Middle frontal gyrus (tissue), 1 donor: ENCODE data around the gene DEFB128.
"Not testable (repeated sequence)": the region's sequence is repeated elsewhere in the genome, so short reads cannot be mapped to it uniquely, and the experiment has no call there.

Experiments
- DNase-seq: peaks from one replicate; pipeline ENCODE4 v3.0.0-alpha.2; 2015; ENCODE audit warnings: low spot score; ENCODE audit errors: extremely low spot score

The DEFB128 gene

GRCh38 chr20:189611-190010 is at the start of gene DEFB128:
DEFB128 (minus strand) TSS chr20:189711; CDS start chr20:189623, 88 bp downstream.
- no peak for DNase-seq

DNA sequence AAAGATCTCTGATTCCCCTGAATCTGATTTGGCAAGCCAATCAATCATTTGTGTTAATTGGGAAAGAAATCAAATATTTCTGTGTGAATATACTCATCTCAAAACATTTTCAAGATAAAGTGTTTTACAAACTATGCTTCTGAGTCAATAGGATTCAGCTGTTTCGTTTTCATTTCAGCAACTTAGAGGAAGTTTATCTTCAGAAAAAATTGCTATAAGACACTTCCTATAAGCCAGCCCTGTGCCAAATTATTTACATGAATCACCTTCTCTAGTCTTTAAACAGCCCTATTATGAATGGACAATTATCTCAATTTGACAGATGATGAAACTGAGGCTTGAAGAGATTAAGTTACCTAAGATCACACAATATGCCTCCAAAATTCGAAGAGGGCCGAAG is 48.4 kb upstream of the DEFB128 start:
- DNase-seq = no peak

- DNase-seq = no peak
Measured at GRCh38 chr20:237489-237888, 48.0 kb upstream of the DEFB128 start.

DNA sequence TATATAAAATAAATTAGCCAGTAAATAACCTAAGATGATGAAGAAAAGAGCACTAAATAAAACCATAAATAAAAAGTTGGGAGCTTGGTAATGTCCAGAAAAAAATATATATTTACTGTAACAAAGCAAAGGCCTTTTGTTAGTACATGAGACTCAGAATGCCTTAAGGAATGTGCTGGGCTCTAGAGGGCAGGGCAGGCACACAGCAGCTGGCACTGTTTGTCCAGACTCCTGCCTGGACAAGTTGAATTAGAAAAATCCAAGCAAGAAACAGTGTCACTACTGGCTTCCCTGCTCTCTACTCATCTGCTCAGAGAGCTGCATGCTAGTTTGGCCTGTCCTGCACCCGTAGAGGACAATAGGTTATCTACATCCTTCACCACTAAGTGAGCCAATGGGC is 46.4 kb upstream of the DEFB128 start:
- DNase-seq = no peak

DNA sequence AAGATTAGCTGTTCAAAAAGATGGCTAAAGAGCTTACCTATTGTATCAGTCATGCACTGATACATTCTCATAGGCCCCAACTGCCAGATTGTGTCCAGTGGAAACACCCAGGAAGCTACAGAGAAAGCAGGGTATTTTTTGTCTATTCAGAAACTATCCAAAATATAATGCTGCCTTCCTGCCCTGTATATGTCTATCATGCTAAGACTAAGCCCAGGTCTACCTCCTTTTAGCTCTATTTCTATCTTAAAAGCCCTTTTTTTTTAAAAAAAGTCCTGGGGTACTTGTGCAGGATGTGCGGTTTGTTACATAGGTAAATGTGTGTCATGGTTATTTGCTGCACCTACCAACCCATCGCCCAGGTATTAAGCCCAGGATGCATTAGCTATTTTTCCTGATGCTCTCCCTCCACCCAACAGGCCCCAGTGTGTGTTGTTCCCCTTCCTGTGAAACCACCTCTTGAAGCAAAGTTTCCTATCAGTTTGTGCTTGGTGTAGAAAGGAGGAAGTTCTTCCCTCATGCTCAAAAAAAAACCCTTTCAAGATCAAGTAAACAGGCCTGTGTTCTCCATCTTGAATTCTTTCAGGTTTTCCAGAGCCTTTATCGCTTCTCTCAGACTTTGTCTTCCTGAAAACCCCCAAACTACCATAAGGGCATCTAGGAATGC is 38.1 kb upstream of the DEFB128 start:
- no peak for DNase-seq

DNA sequence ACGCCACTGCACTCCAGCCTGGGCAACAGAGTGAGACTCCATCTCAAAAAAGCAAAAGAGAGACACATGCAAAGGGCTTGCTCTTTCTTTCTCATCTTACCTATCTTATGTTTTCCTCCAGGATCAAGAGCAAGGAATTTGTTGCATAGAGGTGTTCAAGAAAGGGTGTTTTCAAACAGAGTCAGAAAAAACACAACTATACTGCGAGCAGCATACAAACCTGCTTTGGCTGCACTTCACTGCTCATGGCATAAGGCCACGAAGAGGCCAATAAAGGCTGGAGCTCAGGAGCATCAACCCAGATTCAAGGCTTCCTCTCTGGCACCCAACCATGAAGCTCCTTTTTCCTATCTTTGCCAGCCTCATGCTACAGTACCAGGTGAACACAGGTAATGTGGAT is 37.4 kb upstream of the DEFB128 start, which contains the start of gene DEFB129:
DEFB129 (plus strand) TSS at position 301 of the 400 bp plus-strand sequence; CDS start at position 332, 31 bp downstream.
- DNase-seq = no peak

GRCh38 chr20:225879-226278 is 36.4 kb upstream of the DEFB128 start:
- DNase-seq = not testable (repeated sequence)

DNA sequence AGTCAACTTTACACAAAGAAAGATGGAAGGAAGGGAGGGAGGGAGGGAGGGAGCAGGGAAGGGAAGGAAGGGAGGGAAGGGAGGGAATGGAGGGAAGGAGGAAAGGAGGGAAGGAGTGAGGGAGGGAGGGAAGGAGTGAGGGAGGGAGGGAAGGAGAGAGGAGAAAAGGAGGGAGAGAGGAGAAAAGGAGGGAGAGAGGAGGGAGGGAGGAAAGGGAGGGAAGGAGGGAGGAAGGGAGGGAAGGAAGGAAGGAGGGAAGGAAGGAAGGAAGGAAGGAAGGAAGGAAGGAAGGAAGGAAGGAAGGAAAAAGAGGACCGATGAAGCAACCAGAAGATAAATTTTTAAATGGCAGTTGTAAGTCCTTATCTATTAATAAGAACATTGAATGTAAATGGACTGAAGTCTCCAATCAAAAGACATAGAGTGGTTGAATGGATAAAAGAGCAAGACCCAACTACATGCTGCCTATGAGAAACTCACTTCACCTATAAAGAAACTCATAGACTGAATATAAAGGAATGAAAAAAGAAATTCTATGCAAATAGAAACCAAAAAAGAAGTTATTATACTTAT is 31.8 kb upstream of the DEFB128 start:
- no peak for DNase-seq

DNA sequence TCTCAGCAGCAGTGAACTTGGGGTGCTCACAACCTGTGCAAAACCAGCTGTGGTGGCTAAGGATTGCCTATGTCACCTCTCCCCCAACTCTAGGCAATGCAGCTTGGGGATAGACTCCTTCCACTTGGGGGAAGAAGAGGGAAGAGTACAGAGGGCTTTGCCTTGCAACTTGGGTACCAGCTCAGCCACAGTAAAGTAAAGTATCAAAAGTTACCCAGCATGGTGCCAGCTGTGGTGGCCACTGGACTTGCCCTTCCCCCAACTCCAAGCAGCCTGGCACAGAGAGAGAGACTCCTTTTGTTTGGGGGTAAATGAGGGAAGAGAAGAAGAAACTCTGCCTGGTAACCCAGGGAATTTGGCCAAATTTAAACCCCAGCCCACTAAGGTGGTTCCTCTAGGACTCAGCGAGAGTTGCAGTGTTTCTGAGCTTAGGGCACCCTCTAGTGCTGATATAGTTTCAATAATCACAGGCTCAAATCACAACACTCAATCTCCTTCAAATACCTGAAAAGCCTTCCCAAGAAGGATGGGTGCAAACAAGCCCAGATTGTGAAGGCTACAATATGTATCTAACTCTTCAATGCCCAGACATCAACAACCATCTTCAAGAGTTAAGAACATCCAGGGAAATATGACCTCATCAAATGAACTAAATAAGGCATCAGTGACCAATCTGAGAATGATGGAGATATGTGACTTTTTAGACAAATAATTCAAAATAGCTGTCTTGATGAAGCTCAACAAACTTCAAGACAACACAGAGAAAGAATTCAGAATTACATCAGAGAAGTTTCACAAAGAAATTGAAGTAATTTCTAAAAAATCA is 30.0 kb upstream of the DEFB128 start:
- DNase-seq = no peak

DNA sequence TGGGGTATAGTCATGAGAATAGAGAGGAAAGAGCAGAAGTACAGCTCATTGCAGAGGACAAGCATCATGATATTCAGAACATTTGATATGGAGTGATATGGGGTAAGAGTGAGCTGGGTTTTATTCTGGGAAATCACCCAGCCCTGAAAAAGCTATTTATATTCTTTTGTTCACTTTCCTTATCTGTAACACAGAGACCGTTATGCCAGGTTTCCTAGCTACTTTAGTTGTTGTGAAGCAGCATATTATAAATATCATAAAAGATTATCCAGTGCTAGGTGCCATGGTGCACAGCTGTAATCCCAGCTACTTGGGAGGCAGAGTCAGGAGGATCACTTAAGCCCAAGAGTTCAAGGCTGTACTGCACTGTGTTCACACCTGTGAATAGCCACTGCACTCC is 27.8 kb upstream of the DEFB128 start:
- DNase-seq = no peak

DNA sequence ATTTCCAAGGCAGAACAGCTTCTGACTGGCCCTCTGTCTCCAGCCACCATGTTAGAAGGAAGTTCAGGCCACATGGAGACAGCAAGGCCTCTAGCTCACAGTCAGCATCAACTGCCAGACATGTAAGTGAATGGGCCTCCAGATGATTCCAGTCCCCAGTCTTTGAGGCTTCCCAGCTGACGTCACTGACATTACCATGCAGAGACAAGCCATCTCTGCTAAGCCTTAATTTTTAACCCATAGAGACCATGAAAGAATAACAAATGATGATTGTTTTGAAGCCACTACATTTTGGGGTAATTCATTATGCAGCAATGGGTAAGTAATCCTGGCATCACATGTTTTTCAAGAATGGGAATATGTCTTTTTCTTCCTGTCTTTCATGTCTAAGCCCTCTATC is 26.3 kb upstream of the DEFB128 start:
- no peak for DNase-seq

GRCh38 chr20:214383-214782 is 24.9 kb upstream of the DEFB128 start:
- no peak for DNase-seq

- no peak for DNase-seq
Measured at GRCh38 chr20:210809-211502, 21.4 kb upstream of the DEFB128 start.

GRCh38 chr20:208942-209566 is 19.5 kb upstream of the DEFB128 start:
- DNase-seq = no peak

- DNase-seq = not testable (repeated sequence)
Measured at GRCh38 chr20:203630-204029, 14.1 kb upstream of the DEFB128 start.

- no peak for DNase-seq
Measured at GRCh38 chr20:199996-200395, 10.5 kb upstream of the DEFB128 start.

- DNase-seq = no peak
Measured at GRCh38 chr20:198225-198624, 8.7 kb upstream of the DEFB128 start.

DNA sequence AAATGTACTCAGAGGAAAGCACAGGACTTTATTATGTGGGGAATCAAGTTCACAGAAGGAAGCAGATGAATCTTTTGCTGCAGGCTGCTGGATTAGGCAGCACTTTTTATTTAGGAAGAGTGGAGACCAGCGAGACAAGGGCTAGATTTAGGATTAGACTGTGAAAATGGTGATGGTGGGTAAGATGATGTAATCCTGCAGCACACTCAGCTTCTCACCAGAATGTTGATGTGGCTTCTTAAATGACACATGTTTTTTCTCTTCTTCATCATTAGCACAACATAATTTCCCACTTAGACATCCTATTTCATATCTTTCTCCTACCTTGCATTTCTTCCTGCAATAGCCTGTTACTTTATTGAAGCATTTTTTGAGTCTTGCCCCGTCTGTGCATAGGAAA is 1.8 kb downstream of the DEFB128 start:
- DNase-seq = no peak

- DNase-seq = no peak
Measured at GRCh38 chr20:184288-184687, 5.2 kb downstream of the DEFB128 start.

DNA sequence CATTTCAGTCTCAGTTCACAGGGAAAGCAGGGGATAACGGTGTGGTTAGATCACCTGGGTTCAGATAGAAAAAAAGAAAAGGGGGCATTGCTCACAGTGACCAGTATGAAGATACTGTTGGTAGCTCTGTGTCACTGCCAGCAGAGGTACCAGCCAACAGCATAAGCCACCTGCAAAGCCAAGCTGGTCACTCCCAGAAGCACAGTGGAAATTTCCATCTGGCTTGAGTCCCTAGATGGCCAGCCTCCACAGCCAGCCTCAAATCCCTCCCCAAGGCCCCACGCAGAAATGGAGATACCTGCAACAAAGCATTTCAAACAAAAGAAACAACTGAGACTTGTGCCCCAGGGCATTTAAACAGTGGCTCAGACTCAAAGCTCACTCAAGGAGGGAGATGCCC is 20.6 kb downstream of the DEFB128 start:
- DNase-seq = no peak

DNA sequence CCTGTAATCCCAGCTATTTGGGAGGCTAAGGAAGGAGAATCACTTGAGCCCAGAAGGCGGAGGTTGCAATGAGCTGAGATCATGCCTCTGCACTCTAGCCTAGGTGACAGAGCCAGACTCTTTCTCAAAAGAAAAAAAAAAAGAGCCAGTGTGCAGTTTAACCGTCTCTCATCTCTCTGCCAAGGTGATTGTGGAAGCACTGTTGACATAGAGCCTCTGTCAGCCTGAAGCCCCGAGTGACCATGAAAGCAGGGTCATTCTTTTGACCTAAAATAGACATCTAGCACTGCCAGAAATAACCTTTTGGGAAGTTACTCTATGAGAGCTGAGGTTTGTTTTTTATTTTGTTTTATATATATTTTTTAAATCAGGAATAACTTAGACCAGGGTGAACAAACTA is 24.9 kb downstream of the DEFB128 start:
- DNase-seq = no peak
